ENCODE data around the gene AKT2. TPM values are rescaled to one million over a fixed set of nuclear protein-coding genes. Genes with fewer than 3 reads are reported as not detected.

Gene AKT2
- total RNA-seq, 1 experiment from 2014 or later = 141 TPM

DNA sequence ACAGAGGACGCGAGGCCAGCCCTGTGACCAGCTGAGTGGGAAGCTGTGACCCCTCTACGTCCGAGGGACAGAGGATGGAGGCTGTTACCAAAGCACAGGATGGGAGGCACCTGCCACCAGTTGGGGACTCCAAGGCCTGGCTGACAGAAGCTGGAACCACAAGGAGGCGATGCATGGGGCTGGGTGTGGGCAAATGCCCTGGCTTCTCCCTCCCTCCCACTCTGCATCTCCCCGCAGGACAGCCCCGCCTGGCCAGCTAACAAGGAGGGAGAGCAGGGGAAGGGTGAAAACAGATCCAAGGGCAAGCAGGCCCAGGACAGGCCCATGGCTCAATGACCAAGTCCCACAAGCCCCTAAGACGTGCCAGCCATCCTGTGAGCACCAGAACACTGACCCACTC, 28.6 kb downstream of the AKT2 start:
- Histone ChIP-seq H3K27ac (ENCODE audit: low read depth, low read length) (peak overlapping the region; percentile 49), H3K9ac (ENCODE audit: low read length) (no peak overlapping the region), H2AFZ (ENCODE audit: low read depth, low read length, poor library complexity, severe bottlenecking) (no peak overlapping the region), H3K4me1 (ENCODE audit: control insufficient read depth in 1 of 2, insufficient read depth in 2 of 2, low read length in 2 of 2) (peaks cover 13 to 24% of the 10 kb centered on the region in 2 experiments; a peak in 2 of 4 replicates), H3K4me3 (replicated peaks in 1 of 2; ENCODE audit: low read depth in 1 of 2, low read length in 2 of 2) (no peak overlapping the region), H3K79me2 (ENCODE audit: insufficient read depth, low read length) (peaks cover 29% of the 10 kb centered on the region), H3K9me2 (ENCODE audit: insufficient read depth) (no peaks in the 10 kb centered on the region), H3K9me3 (ENCODE audit: control insufficient read depth in 1 of 2, insufficient read depth in 1 of 2, low read depth in 1 of 2, low read length in 2 of 2) (no peaks in the 10 kb centered on the region), H3K36me3 (ENCODE audit: control insufficient read depth in 1 of 2, insufficient read depth in 2 of 2, low read length in 2 of 2) (peaks cover 14 to 24% of the 10 kb centered on the region in 2 experiments; a peak in 3 of 4 replicates), H3K27me3 (ENCODE audit: insufficient read depth, low read length) (no peaks in the 10 kb centered on the region), H4K20me1 (ENCODE audit: insufficient read depth) (no peaks in the 10 kb centered on the region), H3K4me2 (ENCODE audit: low read length) (peak overlapping the region; percentile 24)
- ChIA-PET CTCF (no interaction called here), RAD21 (ENCODE audit: low non-redundant PET in 1 of 2, low total read pairs in 2 of 2, uncharacterized antibody in 2 of 2, unreplicated experiment in 2 of 2) (no interaction called here), POLR2A (no interaction called here)
- no TSS peak for BruUV-seq (replicated peaks)
- no peak for TF ChIP-seq EZH2phosphoT487 (IDR thresholded peaks at IDR 0.05; ENCODE audit: borderline replicate concordance)
- TF ChIP-seq JUND (IDR thresholded peaks at IDR 0.05) = no peak
- TF ChIP-seq TCF7L2 (IDR thresholded peaks at IDR 0.05; ENCODE audit: borderline replicate concordance, extremely low read depth, insufficient read depth, insufficient read length) = no peak
- TF ChIP-seq, protein P1, sequence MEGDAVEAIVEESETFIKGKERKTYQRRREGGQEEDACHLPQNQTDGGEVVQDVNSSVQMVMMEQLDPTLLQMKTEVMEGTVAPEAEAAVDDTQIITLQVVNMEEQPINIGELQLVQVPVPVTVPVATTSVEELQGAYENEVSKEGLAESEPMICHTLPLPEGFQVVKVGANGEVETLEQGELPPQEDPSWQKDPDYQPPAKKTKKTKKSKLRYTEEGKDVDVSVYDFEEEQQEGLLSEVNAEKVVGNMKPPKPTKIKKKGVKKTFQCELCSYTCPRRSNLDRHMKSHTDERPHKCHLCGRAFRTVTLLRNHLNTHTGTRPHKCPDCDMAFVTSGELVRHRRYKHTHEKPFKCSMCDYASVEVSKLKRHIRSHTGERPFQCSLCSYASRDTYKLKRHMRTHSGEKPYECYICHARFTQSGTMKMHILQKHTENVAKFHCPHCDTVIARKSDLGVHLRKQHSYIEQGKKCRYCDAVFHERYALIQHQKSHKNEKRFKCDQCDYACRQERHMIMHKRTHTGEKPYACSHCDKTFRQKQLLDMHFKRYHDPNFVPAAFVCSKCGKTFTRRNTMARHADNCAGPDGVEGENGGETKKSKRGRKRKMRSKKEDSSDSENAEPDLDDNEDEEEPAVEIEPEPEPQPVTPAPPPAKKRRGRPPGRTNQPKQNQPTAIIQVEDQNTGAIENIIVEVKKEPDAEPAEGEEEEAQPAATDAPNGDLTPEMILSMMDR (IDR thresholded peaks at IDR 0.05 in 2 of 3, conservative IDR thresholded peaks at IDR 0.05 in 1 of 3; ENCODE audit: borderline replicate concordance in 1 of 3, insufficient read depth in 1 of 3, low read depth in 2 of 3, low read length in 2 of 3) = no peak
- TF ChIP-seq SIN3A (IDR thresholded peaks at IDR 0.05; ENCODE audit: low read depth) = no peak
- no peak for TF ChIP-seq ZFX (IDR thresholded peaks at IDR 0.05)
- TF ChIP-seq, protein P2, sequence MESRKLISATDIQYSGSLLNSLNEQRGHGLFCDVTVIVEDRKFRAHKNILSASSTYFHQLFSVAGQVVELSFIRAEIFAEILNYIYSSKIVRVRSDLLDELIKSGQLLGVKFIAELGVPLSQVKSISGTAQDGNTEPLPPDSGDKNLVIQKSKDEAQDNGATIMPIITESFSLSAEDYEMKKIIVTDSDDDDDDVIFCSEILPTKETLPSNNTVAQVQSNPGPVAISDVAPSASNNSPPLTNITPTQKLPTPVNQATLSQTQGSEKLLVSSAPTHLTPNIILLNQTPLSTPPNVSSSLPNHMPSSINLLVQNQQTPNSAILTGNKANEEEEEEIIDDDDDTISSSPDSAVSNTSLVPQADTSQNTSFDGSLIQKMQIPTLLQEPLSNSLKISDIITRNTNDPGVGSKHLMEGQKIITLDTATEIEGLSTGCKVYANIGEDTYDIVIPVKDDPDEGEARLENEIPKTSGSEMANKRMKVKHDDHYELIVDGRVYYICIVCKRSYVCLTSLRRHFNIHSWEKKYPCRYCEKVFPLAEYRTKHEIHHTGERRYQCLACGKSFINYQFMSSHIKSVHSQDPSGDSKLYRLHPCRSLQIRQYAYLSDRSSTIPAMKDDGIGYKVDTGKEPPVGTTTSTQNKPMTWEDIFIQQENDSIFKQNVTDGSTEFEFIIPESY (IDR thresholded peaks at IDR 0.05; ENCODE audit: extremely low read depth, insufficient replicate concordance, low read length) = no peak
- no peak for TF ChIP-seq EGR1 (IDR thresholded peaks at IDR 0.05; ENCODE audit: low read depth)
- no peak for TF ChIP-seq SRF (IDR thresholded peaks at IDR 0.05; ENCODE audit: low read depth)
- no peak for TF ChIP-seq SP1 (IDR thresholded peaks at IDR 0.05; ENCODE audit: low read depth)
- no peak for TF ChIP-seq CEBPB (IDR thresholded peaks at IDR 0.05; ENCODE audit: low read depth)
- no peak for TF ChIP-seq RAD21 (IDR thresholded peaks at IDR 0.05; ENCODE audit: low read depth)
- TF ChIP-seq POLR2A (IDR thresholded peaks at IDR 0.05; ENCODE audit: borderline replicate concordance, extremely low read depth, insufficient read depth, insufficient read length) = no peak
- TF ChIP-seq, protein P3, sequence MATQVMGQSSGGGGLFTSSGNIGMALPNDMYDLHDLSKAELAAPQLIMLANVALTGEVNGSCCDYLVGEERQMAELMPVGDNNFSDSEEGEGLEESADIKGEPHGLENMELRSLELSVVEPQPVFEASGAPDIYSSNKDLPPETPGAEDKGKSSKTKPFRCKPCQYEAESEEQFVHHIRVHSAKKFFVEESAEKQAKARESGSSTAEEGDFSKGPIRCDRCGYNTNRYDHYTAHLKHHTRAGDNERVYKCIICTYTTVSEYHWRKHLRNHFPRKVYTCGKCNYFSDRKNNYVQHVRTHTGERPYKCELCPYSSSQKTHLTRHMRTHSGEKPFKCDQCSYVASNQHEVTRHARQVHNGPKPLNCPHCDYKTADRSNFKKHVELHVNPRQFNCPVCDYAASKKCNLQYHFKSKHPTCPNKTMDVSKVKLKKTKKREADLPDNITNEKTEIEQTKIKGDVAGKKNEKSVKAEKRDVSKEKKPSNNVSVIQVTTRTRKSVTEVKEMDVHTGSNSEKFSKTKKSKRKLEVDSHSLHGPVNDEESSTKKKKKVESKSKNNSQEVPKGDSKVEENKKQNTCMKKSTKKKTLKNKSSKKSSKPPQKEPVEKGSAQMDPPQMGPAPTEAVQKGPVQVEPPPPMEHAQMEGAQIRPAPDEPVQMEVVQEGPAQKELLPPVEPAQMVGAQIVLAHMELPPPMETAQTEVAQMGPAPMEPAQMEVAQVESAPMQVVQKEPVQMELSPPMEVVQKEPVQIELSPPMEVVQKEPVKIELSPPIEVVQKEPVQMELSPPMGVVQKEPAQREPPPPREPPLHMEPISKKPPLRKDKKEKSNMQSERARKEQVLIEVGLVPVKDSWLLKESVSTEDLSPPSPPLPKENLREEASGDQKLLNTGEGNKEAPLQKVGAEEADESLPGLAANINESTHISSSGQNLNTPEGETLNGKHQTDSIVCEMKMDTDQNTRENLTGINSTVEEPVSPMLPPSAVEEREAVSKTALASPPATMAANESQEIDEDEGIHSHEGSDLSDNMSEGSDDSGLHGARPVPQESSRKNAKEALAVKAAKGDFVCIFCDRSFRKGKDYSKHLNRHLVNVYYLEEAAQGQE (IDR thresholded peaks at IDR 0.05; ENCODE audit: low read depth) = no peak
- TF ChIP-seq EZH2 (IDR thresholded peaks at IDR 0.05) = no peak
- TF ChIP-seq ELF1 (IDR thresholded peaks at IDR 0.05; ENCODE audit: borderline replicate concordance, low read depth) = no peak
- TF ChIP-seq POLR2AphosphoS5 (IDR thresholded peaks at IDR 0.05; ENCODE audit: low read depth, low read length) = no peak
- TF ChIP-seq, protein P4, sequence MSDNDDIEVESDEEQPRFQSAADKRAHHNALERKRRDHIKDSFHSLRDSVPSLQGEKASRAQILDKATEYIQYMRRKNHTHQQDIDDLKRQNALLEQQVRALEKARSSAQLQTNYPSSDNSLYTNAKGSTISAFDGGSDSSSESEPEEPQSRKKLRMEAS (IDR thresholded peaks at IDR 0.05) = no peak
- no peak for TF ChIP-seq YY1 (IDR thresholded peaks at IDR 0.05; ENCODE audit: extremely low read depth, insufficient replicate concordance, low read depth, low read length)
- intact Hi-C loops (cut with micrococcal nuclease) = no loop called here
- peak; percentile 25; the same call in 1 of the 2 replicates for ATAC-seq
- no peak for DNase-seq (ENCODE audit: low read depth, low spot score)
